ENCODE data around the gene APOO.

APOO gene

DNA sequence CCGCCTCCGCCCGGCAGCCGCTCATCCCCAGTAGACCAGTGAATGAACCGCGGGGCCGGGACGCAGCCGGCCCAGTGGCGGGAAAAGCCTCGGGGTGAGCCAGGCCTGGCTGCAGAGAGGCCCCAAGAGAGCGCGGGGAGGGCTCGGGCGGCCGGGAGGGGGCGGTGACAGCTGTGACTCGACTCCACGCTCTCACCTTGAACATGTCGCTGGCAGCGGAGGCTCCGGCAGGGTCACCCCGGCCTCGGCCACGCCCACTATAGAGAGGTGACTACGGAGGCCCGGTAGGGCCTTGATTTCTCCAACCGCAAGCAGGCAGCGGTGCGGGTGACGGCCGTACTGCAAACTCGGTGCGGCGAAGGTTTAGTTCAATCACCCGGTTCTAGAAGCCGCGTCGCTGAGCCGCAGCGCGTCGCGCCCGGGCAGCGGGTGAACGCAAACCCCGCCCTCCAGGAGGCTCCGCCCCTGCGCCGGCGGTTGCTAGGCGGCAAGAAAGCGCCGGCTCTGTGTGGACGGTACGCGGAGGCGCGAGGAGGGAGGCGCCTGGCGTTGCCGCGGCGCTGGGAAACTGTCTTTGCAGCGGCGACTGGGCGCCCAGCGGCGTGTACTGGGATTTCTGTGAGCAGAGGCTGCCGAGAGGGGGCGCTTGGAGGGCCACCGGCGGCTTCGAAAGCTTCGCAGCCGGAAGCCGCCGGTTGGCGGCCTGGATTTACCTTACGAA is at the start of gene APOO, which contains the start of gene CXorf58:
Gene APOO, minus strand, starts transcription at position 441 of the 721 bp plus-strand sequence. Its CDS starts 236 bp downstream, at position 205.
Gene CXorf58, plus strand, starts transcription at position 509 of the 721 bp plus-strand sequence. CDS start 2,297 bp downstream, outside the sequence.
- intact Hi-C loops (cut with DNase I): loop anchor here (5.0 to 10.0 kb wide), 4 partner anchors 120 to 245 kb away; partner anchors contain the start of genes EIF2S3 and KLHL15

DNA sequence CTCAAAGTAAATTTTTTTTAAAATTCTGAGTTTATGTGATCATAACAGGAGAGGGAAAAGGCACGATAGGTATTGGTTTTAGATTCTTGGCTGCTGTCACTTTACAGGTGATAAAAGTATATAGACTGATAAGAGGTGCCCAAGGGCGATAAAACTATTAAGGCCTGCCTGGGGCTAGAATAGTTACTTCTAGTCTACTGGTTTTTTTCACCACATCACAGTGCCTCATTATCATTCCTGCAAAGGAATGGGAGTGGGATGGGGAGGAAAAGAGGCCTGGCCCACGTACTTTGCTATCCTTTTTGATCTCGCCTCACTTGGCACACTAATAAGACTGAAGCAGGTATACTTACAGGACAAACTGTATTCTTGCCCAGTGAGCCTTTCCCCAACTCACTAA is 46.7 kb upstream of the APOO start:
- no peak for DNase-seq
- intact Hi-C loops (cut with DNase I): no loop called here

More for the DNA sequence above, at the start of gene APOO, which contains the start of gene CXorf58:
- peak; percentile 77 to 95 (median 90) for DNase-seq

DNA sequence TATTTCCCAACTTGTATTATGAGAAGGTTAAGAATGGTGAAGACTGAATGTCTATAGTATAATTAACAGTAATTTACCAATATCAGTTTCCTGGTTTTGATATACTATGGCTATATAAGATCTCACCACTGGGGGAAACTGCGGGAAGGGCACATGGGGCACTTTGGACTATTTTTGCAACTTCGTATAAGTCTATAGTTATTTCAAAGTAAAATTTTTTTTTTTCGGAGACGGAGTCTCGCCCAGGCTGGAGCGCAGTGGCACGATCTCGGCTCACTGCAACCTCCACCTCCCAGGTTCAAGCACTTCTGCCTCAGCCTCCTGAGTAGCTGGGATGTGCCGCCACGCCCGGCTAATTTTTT is 46.2 kb upstream of the APOO start:
- no peak for DNase-seq
- intact Hi-C loops (cut with DNase I): no loop called here

DNA sequence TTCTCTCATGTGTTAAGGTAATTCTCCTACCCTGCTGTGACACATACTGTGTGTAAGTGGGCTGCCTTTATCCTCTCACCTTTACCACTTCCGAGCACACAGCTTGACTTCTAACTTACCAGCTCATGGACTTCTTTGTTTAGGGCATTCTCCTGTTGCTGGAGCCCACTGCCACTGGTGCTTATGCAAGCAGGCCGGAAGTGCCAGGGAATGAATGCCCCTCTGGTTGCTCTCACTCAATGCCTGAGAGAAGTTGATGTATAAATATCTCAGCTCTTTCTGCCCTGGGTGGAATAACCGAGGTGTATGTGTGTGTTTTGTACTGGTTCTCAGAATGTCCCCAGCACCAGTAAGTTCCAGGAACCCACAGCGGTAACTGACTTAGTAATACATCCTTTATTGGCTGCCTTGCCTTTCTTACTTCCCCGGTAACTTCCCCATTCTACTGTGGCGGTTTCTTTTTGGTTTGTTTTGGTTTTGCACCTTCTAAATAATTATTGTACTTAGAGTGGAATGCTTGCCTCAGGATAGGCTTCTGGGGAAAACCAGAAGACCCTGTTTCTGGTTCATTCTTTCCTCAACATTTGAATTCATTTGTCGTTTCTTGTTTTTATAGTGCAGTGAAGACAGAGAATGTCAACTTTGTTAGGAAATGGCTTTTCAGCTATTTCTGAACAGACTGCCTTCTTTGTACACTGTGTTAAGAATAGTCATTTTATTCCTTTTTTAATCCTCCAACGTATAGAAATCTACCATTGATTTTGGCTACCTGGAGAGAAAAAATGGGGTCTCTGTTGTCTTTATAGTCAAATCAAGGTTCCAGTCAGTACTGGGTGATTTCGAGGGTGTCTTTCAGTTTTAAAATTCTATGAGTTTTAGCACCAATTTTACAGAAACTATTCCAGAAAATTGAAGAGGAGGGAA is 45.5 kb upstream of the APOO start:
- DNase-seq: peak in 8 of 42 donors; percentile 1 to 21 (median 6)
- intact Hi-C loops (cut with DNase I): no loop called here

DNA sequence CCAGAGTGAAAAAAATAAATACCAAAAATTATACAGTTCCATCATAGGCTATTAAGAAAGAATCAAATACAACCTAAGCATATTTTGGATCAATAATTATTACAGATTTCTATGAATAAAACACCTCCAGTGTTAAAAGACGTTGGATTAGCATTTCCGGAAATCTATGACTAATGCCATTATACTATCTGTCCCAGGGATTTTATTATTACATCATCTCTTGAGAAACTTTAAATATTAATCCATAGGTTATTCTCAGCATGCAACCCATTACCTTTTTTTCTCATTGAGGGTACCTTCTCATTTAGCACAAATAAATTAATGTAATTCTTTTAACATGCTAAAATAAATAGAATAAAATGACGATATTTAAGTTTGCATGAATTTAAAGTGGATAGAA is 44.7 kb upstream of the APOO start:
- no peak for DNase-seq
- intact Hi-C loops (cut with DNase I): no loop called here

DNA sequence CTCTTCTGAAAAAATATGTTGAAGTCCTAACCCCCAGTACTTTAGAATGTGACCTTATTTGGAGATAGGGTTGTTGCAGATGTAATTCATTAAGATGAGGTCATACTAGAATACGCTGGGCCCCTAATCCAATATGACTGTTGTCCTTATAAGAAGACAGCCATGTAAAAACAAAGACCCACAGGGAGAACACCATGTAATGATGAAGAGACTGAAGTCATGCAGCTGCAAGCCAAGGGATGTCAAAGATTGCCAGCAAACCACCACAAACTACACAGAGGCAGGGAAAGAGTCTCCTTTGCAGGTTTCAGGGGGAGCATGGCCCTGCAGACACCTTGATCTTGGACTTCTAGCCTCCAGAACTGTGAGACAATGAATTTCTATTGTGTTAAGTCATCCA is 37.5 kb upstream of the APOO start:
- intact Hi-C loops (cut with DNase I): no loop called here
- DNase-seq: no peak

DNA sequence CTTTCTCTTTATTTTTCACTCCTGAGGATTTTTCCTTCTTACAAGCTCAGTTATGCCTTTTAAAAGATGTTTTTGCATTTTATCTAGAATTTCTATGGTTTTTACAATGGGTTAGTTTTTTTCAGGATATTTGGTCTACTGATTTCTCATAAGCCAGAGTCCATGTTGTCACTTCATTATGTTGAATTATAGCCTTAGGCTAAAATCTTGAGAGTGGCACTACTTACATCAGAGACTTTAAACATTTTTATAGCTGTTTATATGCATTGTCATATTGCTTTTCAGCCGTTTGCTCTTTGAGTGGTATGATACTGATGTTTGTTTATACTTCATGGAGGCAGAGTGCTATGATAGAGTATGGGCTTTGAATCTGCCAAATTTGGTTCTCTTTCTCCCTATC is 36.5 kb upstream of the APOO start:
- intact Hi-C loops (cut with DNase I): no loop called here
- DNase-seq: no peak

DNA sequence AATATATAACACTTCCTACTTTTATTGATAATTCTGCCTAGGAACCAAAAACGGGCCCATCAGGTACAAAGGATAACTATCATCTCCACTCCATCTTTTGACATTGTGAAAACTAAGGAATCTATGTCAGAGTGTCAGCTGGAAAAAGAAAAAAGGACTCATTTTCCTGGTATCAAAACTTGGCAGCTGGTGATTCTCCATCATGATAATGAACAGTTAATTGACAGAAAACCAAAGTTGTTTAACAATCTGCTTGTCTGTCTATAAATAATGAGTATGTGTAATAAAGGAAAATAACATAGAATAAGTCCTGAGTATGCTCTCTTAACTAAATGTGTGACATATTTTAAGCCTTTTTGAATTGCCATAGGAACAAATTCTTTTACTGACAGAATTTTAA is 31.5 kb upstream of the APOO start:
- intact Hi-C loops (cut with DNase I): no loop called here
- DNase-seq: no peak

DNA sequence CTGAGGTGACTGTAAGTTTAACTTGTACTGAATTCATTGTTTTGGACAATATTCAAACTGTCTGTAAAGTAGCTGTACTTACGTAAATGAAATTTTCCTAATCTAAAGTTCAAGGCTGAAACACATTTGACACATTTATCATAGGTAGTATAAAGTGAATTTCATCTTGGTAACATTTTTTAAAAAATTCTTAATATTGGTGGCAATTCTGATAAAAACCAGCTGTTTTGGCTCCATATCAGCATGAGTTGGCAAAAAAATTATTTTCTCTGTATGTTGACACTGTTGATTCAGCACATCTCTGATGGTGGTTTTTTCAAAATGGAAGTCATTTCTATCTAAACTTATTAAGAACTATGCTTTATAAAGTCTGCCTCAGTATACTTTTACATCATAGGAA is 31.0 kb upstream of the APOO start:
- intact Hi-C loops (cut with DNase I): no loop called here
- DNase-seq: no peak

DNA sequence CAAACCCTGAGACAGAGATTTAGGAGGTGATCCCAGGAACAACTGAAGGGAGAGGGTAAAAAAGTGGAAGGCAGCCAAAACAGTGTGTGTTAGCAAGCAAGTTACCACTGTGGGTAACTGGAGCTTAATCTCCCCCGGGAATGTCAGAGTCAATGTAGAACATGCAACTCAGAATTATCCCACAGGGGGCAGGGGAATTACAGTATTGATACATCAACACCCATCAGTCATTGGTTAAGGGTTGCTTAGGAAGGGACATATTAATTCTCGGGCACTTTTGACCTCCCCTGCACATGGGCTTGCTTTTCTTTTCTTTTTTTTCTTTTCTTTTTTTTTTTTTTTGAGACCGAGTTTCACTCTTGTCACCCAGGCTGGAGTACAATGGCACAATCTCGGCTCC is 29.4 kb upstream of the APOO start:
- intact Hi-C loops (cut with DNase I): no loop called here
- no peak for DNase-seq

DNA sequence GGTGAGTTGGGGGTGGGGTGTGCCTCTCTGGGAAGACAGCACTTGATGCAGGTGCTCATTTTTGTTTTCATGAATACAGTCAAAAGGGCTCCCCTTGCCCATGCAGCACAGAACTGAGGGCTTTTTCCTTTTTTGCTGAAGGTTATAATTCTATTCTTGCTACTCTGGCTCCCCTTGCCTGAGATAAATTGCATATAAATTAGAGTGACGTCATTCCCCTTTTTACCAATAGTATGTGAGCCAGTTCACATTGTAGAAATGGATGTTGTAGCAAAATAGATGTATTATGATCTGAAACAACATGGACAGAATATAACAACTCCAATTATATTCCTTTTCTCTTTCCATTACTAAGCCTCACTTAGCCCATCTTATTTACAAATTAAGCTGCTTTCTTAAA is 28.4 kb upstream of the APOO start:
- DNase-seq: no peak
- intact Hi-C loops (cut with DNase I): no loop called here

DNA sequence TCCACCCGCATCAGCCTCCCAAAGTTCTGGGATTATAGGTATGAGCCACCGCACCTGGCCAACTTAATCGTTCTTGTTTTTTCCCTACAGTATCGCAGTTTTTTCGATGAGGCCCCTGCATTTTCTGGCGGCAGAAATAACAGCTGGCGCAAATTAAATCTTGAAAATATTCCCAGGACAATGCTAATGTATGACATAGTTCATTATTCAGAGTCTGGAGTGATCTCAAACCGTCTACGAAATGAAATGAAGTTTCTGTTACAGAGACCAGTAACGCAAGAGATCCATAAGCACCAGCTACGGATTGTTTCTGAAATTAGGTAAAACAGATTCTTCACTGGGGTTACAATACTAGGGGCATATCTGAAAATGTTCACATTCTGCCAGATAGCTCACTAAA is 27.4 kb upstream of the APOO start:
- DNase-seq: no peak
- intact Hi-C loops (cut with DNase I): no loop called here

DNA sequence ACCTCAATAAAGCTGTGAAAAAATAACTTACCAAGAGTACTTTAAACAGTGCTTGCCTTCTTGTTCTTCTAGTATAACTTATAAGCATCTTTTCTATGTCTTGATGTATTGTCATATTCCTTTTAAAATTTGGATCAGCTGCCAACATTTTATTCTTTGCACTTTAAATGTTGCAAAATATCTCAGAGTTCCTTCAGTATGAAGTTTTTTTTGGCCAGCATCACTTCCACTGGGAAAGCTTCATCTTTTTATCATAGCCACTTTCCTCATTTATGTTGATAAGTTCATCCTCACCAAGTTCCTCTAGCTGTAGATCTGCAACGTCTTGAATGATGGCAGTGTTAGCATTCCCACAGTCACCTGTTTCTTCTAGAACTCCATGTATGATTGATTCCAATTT is 24.3 kb upstream of the APOO start:
- intact Hi-C loops (cut with DNase I): no loop called here

DNA sequence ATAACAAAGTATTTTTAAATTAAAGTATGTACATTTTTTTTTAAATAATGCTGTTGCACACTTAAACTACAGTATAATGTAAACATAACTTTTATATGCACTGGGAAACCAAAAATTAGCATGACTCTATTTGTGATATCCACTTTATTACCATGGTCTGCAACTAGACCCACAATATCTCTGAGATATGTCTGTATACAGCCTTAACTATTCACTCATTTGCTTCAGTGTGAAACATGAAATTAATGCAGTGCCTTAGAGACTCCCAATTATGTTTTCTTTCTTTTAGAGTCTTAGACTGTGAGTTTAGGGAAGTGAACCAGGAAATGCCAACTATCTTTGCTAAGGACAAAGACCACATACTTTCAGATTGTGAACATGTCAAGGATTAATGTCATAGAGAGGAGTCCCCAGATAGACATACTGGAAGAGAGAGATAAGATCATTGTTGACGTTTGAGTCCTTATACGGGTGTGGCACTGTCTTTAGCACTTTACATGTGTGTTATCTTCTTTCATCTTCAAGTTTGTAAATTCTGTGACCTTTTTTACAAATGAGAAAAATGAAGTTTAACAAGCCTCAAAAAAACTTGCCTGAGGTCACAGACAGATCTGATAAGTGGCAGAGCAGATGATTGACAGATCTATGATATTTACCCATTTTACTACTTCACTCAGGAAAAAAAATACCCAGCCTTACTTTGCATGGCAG is 23.3 kb upstream of the APOO start:
- no peak for DNase-seq
- intact Hi-C loops (cut with DNase I): no loop called here

More for the DNA sequence above, 24.3 kb upstream of the APOO start:
- DNase-seq: no peak

DNA sequence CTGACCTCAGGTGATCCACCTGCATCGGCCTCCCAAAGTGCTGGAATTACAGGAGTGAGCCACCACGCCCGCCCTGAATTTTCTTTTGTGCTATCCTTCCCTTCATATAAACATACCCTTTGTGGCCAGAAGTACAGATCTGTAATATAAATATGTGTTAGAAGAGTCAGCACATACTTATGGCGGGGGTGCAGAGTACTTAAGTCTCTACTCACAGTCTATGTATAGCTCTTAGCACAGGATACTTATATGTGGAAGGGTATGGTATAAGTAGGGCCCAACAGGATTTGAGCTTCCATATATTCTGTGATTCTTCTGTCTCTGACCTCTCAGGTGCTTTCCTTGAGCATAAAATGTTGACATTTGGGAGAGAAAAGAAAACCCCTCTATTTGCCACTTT is 18.3 kb upstream of the APOO start:
- intact Hi-C loops (cut with DNase I): no loop called here
- no peak for DNase-seq

DNA sequence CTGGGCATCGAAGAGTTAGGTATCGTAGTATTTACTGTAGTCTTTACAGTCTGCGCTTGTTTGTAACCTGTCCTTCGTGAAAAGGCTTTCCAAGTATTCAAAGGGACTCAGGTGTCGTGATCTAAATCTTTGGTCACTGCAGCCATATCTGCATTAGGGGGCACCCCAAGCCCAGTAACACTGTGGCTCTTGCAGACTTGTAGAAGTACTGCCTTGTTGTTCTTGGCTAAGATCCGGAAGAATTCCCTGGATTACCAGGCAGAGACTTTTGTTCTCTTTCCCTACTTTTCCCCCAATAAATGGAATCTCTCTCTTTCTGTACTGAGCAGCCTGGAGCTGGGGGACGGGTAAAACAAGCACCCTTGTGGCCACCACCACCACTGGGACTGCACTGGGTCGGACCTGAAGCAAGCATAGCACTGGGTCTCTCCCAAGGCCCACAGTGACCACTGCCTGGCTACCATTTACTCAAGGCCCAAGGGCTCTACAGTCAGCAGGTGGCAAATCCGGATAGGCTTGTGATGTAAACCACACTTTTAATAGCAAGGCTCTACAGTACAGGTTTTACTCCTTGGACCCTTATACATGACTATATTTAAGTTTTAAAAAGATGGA is 12.1 kb upstream of the APOO start:
- DNase-seq: no peak
- intact Hi-C loops (cut with DNase I): no loop called here

DNA sequence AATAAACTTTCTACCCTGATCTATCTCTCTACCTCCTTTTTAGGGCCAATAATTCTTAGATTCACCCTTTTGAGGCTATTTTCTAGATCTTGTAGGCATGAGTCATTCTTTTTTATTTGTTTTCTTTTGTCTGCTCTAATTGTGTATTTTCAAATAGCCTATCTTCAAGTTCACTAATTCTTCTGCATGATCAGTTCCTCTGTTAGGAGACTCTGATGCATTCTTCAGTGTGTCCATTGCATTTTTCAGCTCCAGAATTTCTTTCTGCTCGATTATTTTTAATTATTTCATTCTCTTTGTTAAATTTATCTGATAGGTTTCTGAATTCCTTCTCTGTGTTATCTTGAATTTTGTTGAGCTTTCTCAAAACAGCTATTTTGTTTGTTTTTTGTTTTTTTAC is 11.4 kb upstream of the APOO start:
- intact Hi-C loops (cut with DNase I): no loop called here
- no peak for DNase-seq

DNA sequence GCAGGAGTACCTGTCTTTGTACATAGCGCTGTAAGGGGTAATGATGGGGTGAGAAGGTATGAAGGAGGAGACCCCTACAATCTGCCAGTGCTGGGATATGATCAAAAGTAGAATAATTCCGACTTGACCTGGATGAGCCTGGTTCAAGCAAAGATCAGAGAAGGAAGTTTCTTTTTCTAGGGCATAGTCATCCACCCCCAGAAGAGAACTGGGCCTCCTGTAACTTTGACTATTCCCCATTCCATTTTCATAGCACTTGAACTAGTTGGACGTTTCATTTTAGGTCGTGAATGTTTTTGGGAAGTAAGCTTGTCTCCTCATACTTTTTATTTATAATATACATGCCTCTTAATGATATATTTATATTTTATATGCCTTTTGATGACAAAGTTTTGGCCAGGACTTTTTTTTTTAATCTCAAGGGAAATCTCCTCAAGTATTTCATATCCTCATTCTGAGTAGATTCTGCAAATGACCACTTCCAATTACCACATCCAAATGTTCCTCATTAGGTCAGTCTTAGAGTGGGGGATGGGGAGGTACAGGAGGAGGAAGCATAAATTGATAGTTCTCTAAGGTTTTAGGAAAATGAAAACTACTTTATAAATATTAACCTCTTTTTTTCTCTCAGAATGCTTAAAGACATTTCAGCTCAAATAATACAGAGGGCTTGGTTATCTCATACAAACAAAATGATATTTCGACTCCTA is 3.5 kb upstream of the APOO start:
- intact Hi-C loops (cut with DNase I): no loop called here
- no peak for DNase-seq
